ENCODE data around the gene PEX26. TPM values are rescaled to one million over a fixed set of nuclear protein-coding genes. Genes with fewer than 3 reads are reported as not detected.

PEX26 gene
- total and polyA plus RNA-seq, 9 of the 15 experiments (the other 6 are each of a cell fraction or from before 2014, with no cell fraction given), result 0.35 to 39.6 (median 17.4) TPM

DNA sequence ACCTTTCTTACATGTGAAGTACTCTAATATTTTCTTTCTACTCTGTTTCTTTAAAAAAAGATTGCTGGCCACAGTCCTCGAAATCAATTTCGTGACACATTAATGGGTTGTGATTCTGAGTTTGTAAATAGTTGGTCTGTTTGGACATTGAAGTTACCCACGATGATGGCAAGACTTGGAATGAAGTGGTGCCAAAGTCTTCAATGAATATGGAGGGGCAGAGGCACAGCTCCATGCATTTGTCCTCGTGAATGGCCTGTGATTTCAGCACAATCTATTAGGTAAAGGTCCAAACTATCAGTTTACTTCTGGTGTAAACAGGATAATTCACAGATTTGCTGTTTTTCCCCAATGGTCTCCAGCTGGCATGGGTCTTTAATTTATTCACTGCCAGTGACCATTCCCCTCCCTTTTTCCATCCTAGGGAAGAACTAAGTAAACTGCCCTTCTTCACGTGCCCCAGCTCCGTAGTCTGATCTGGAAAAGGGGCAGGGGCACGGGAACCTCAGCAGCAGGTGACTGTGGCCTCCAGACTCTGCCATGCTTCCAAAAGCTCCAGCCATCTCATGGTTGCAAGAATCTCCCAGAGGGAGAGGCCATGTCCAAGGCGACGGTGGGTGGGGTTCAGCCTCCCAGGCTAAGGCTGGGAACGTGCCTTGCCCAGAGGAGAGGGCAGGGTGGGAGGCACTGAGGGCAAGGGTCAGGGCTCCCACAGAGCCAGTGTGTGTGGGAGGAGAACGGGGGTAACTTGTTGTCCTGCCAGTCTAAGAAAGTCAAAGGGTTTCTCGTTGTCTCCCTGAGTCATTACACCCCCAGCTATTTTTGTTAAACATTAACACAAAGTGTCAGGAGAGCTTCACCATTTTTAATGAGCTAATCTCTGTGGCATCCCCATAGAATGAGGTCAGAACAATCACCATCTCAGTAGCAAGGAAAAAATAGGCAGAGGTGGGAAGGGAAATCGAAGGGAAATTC, 16.9 kb upstream of the PEX26 start:
- Histone ChIP-seq H2AFZ (ENCODE audit: low read depth, low read length) (no peak overlapping the region), H3K4me1 (replicated peaks in 1 of 2; ENCODE audit: control insufficient read depth in 2 of 2, insufficient read depth in 2 of 2, low read length in 2 of 2) (peaks cover 7 to 11% of the 10 kb centered on the region in 2 experiments; a peak in 4 of 5 replicates), H3K9ac (ENCODE audit: insufficient read depth in 1 of 2, low read depth in 2 of 2, low read length in 2 of 2) (no peak overlapping the region), H3K9me3 (replicated peaks; ENCODE audit: control insufficient read depth, insufficient read depth, low read depth, low read length) (no peaks in the 10 kb centered on the region), H3K4me3 (no peak overlapping the region), H3K36me3 (ENCODE audit: control insufficient read depth, insufficient read depth, low read length) (no peaks in the 10 kb centered on the region), H3K27ac (ENCODE audit: extremely low read depth, low read depth, low read length) (no peak overlapping the region), H3K79me2 (ENCODE audit: control insufficient read depth, insufficient read depth, low read length) (no peaks in the 10 kb centered on the region), H3K4me2 (ENCODE audit: insufficient read depth, low read length) (no peak overlapping the region), H3K9me1 (ENCODE audit: control insufficient read depth, insufficient read depth, low read length) (no peaks in the 10 kb centered on the region), H4K20me1 (replicated peaks; ENCODE audit: control insufficient read depth, insufficient read depth, low read length) (peaks cover 5% of the 10 kb centered on the region; the same call in 1 of the 2 replicates), H3K27me3 (ENCODE audit: control insufficient read depth in 2 of 2, insufficient read depth in 2 of 2, low read length in 2 of 2) (peaks cover 46 to 47% of the 10 kb centered on the region in 2 experiments)
- FAIRE-seq (no peak), DNase-seq (ENCODE audit: extremely low read depth in 1 of 4, low spot score in 3 of 4) (no peak), ATAC-seq (no peak)
- in situ Hi-C loops (cut with MboI) (no loop called here), intact Hi-C loops (cut with micrococcal nuclease) (loop anchor here (10.0 kb wide), 1 partner anchor 286 kb away; the partner anchor contains the start of gene BID)
- ChIA-PET CTCF (ENCODE audit: low intra/inter-chr PET ratio) (no interaction called here), POLR2A (interaction anchor here (0.6 to 1.1 kb wide), 4 partner anchors 9 to 309 kb away, joined by 3 to 4 read pairs (median 4); no protein-coding TSS in a partner anchor)
- BruUV-seq (replicated peaks), result no TSS peak
- no peak for TF ChIP-seq PHF8 (IDR thresholded peaks at IDR 0.05; ENCODE audit: borderline replicate concordance, low read length)
- TF ChIP-seq EGR1 (conservative IDR thresholded peaks at IDR 0.05), result 0 out of 2 replicates have a peak, but pooled peaks have one; percentile 11
- TF ChIP-seq IRF2 (CRISPR knock-in tag; IDR thresholded peaks at IDR 0.05), result no peak
- 0% methylated on average over 13 of the region's 13 CpGs for WGBS (ENCODE audit: insufficient coverage, low coverage, missing lambda C conversion rate)
